ENCODE measurements around the gene CALHM6. TPM values are rescaled to one million over a fixed set of nuclear protein-coding genes. Genes with fewer than 3 reads are reported as not detected.
A peak's percentile ranks its signal among the peaks of the same experiment; 100 is the strongest.

The CALHM6 gene
- total and polyA plus RNA-seq, 2 donors (not counting 1 experiment from before 2014, with no cell fraction given) = 30.6 to 68.4 TPM

DNA sequence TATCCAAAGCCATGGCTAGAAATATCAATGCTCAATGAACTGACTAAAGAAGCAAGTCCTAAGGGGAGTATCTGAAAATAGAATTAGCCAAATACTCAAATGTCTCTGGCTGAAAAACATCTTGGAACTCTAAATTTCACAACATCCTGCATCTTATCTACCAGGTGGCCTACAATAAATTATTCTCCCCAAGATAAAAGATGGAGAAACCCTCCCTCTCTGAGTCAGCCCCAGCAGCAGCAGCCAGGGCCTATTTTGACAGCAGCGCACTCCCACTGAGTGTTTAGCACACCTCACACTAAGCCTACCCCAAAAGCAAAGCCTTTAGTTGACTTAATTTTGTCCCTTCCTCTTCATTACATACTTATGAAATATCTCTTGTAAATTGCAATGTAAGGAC is 5.9 kb downstream of the CALHM6 start:
- POLR2A ChIA-PET = interaction anchor here (0.9 kb wide), 1 partner anchor 188 kb away, joined by 3 read pairs; no protein-coding TSS in a partner anchor
- H3K9ac ChIP-seq (ENCODE audit: low read length) = no peak overlapping the region

More for the DNA sequence above, 5.9 kb downstream of the CALHM6 start:
- H3K79me2 ChIP-seq (ENCODE audit: control insufficient read depth, insufficient read depth, low read length) = peaks cover 3% of the 10 kb centered on the region
- CTCF ChIA-PET = interaction anchor here (1.2 kb wide), 1 partner anchor 74 kb away, joined by 4 read pairs; no protein-coding TSS in a partner anchor
- no peaks in the 10 kb centered on the region for H3K9me3 ChIP-seq (ENCODE audit: control extremely low read depth in 1 of 3, control insufficient read depth in 2 of 3, insufficient read depth in 1 of 3, low read length in 2 of 3)
- no peaks in the 10 kb centered on the region for H4K20me1 ChIP-seq (ENCODE audit: control insufficient read depth, insufficient read depth, low read length, poor library complexity, severe bottlenecking)
- H2AFZ ChIP-seq (ENCODE audit: insufficient read depth, low read depth, low read length, poor library complexity, severe bottlenecking) = peak overlapping the region; percentile 37
- no peak overlapping the region for H3K4me3 Mint-ChIP-seq
- no peak for DNase-seq
- intact Hi-C loops (cut with micrococcal nuclease) = loop anchor here (10.0 kb wide), 1 partner anchor 362 kb away; the partner anchor contains the start of gene NT5DC1
- TF ChIP-seq CTCF (IDR thresholded peaks at IDR 0.05) = no peak
- no peak for TF ChIP-seq EZH2 (IDR thresholded peaks at IDR 0.05; ENCODE audit: borderline replicate concordance, insufficient read depth, low read depth, low read length, poor library complexity, severe bottlenecking)
- H3K9me3 Mint-ChIP-seq (ENCODE audit: insufficient read depth) = no peaks in the 10 kb centered on the region
- no CpG with 5 or more reads among the region's 1 CpG for WGBS (ENCODE audit: insufficient coverage)
- H3K4me3 ChIP-seq (ENCODE audit: control extremely low read depth in 1 of 5, extremely low read depth in 1 of 5, insufficient read depth in 1 of 5, low read depth in 2 of 5, low read length in 4 of 5) = no peak overlapping the region
- no peak for ATAC-seq (ENCODE audit: low read depth)
- H3K36me3 ChIP-seq (replicated peaks in 1 of 2; ENCODE audit: control extremely low read depth in 1 of 2, control insufficient read depth in 1 of 2, extremely low read depth in 1 of 2, insufficient read depth in 2 of 2, low read length in 1 of 2) = no peaks in the 10 kb centered on the region
- H3K27me3 Mint-ChIP-seq = no peaks in the 10 kb centered on the region
- H3K27me3 ChIP-seq (replicated peaks in 1 of 4; ENCODE audit: control extremely low read depth in 1 of 4, control insufficient read depth in 3 of 4, insufficient read depth in 4 of 4, low read length in 3 of 4) = no peaks in the 10 kb centered on the region
- H3K4me2 ChIP-seq (replicated peaks; ENCODE audit: low read depth, low read length, poor library complexity, severe bottlenecking) = peak overlapping the region; percentile 27
- H3K4me1 ChIP-seq (ENCODE audit: control insufficient read depth in 2 of 2, insufficient read depth in 2 of 2, low read length in 2 of 2) = peaks cover 45 to 54% of the 10 kb centered on the region in 2 donors
- peaks cover 55% of the 10 kb centered on the region for H3K4me1 Mint-ChIP-seq
- peak overlapping the region; percentile 39 to 91 for H3K27ac ChIP-seq (ENCODE audit: low read length in 2 of 2)
- H3K27ac Mint-ChIP-seq = peak overlapping the region; percentile 93
